ENCODE measurements around the gene HHLA2.
A peak's percentile ranks its signal among the peaks of the same experiment; 100 is the strongest.

The HHLA2 gene

DNA sequence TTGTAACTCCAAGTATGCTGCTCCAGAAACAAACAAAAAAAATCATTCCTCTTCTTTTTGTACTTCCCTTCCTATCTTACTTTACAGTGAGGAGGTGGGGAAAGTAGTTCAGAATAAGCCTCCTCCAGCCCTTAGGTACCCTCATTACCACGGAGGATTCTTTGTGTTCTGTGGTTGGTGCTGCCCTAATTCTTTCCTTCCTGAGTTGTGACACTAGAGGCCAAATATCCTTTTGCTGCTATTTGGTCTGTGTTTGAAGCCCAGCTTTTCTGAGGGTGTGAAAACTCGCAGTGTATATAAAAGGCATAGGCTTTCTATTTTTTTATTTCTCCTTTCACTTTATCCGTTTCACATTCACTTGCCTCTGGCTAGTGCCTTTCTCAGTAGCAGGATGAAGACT, 98.2 kb downstream of the HHLA2 start:
- peak; percentile 49 for DNase-seq

DNA sequence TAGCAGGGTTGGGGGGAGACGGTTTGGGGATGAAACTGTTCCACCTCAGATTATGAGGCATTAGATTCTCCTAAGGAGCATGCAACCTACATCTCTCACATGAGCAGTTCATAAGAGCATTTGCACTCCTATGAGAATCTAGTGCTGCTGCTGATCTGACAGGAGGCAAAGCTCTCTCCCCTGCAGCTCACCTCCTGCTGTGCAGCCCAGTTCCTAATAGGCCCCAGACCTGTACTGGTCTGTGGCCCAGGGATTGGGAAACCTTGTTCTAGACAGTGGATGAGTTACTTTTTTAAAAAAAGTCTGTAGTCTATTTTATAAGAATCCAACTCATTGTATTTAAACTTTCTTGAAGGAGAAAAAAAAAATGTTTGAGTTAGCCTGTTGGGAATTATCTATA, 100.0 kb downstream of the HHLA2 start:
- DNase-seq = no peak

DNA sequence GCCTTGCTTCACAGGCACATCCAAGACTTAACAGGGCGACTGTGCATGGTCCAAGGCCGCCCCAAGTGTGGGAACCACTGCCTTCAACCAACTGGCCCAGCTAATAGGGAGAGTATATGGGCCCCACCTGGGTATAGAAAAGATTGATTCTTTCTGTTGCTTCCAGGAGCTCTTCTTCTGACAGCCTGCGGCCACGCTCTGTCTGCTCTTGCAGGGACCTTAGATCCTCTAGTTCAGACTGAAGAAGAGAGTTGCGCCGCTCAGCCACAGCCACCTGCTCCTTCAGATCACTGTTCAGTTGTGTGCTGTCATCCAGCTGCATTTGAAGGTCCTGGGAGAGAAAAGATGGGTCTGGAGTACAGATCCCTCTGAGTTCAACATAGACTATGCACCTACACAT, 102.2 kb downstream of the HHLA2 start:
- DNase-seq = no peak

GRCh38 chr3:108401836-108402235, 105.5 kb downstream of the HHLA2 start:
- no peak for DNase-seq

DNA sequence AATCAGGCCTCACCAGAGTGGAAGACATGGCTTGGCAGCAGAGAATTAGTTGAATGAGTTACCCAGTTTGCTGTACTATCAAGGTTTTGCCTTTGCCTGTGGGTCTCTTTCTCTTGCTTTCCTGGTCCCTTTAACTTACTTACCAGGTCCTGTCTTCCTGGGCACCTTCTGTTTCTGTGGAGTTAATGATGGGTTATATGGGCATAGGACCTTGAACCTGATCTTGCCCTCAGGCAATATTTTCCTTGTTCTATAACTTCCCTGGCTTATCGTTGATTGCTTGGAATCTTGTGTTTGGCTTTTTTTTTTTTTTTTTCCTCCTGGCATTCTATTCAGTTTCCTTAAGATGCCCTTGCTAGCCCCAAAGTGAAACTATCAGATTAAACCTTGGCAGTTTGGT, 106.8 kb downstream of the HHLA2 start:
- DNase-seq = no peak

GRCh38 chr3:108403686-108404345, 107.5 kb downstream of the HHLA2 start:
- DNase-seq = no peak

- DNase-seq = no peak
Observed at GRCh38 chr3:108404368-108404767, 108.0 kb downstream of the HHLA2 start.

DNA sequence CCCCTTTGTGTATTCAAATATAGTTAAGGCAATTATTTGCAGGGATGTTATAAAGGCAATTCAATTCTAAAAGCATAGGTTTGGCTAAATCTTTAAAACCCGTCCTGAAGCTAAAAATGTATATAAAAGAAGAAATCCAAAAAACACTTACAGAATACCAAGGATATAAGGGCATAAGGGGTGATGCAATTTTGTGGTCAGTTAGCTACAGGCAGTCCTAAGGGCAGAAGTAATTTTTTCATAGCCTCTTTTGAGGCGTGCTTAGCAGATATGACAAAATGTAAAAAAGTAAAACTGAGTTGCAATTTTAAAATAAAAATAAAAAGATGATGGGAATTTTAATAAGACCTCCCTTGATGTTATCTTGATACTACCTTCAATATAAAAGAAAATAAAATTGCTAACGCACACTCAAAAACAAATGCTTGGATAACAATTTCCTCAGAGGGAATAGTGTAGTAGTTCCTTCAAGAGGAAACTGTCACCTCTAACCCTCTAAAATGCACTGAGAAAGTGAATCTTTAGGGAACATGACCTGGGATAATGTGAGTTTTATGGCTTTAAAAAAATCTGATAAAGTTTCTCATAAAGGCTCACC, 109.8 kb downstream of the HHLA2 start:
- peak; percentile 79 for DNase-seq

DNA sequence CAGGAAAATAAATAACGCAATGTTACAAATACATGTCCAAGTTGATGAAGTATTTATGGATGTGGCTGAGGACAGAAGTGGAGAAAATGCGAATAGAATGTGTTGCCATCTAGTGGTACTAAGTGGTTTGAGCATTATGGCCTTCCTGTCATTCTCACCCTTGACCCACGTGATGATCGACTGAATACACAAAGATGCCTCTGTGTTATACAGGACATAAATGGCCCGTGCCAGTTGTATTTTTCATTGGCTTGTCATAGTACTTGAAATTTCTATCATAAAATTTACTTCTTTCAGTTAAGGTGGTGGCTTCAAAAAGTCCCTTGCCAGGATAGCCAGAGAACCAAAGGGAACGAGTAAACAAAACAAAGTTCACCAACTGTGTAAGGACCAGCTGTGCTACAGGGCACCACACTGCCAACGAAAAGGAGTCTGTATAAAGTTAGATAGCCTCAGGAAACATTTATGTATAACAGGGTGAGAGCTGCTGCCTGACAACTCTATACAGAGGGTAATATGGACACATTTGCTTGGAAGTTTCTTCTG, 110.4 kb downstream of the HHLA2 start:
- peak; percentile 74 for DNase-seq

DNA sequence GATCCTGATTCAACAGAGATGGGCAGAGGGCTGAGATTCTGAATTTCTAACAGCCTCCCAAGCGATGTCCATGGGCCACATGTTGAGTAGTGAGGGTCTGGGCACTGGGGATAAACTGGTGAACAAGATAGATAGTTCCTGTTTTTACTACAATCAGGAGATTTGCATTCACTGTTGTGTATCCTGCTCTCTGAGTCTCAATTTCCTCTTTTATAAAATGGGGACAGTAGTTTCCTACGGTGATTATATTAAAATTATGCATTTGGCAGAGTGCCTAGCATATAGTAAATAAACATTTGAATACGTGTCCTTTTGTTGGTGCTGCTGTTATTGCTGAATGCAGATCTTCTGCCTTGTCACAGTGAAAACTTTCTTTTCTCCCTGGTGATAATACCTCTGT, 111.5 kb downstream of the HHLA2 start:
- DNase-seq = peak; percentile 76

DNA sequence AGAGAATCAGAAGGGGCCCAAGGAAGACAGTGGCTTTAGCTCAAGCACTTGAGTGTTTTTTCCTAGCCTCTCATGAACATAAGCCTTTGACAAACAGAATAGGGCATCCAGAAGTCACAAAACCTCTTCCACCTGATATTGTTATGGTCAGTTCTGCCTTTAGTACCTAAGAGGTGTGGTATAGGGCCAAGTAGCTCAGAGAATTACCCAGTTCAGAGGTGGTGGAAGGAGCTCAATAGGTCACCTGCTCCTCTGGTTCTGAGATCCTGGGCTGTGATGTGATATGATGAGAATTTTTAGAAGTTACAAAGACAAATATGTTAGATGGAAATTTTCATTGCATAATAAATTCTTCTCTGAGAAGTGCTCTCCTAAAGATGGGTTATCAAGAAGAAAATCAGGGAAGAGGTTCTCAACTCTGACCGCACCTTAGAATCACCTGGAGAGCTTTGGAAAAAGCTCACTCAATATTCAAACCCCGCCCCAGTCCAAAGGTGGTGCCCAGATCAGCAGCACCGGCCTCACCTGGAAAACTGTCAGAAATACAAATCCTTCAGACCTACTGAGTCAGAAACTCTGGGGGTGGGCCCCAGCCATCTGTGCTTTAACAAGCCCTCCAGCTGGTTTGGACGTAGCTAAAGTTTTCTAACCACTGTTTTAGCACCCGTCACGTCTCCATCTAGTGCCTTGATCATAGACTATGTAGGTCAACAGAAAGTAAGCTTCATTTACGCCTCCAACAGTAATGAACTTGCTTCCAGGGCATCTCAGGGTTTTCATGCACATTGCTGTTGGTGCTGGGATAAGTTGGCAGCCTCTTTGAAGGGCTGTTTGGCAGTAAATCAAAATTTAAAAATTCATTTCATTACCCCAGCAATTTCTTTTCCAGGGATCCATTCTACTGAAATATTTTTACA, 112.8 kb downstream of the HHLA2 start:
- no peak for DNase-seq

DNA sequence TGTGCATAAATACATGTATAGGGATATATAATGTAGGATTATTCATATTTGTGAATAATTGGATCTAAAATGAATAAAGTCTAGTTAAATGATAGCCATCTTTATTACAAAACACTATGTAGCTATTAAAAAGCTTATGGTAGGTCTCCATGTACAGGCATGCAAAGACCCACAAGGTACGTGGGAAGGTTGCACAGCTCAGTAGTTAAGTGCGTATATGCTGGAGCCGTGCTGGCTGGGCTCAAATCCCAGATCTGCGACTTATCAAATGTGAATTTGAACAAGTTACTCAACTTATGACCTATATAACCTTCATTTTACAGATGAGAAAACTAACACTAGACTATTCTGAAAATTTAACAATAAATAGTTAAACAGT, 113.4 kb downstream of the HHLA2 start:
- no peak for DNase-seq

- peak; percentile 1 for DNase-seq
Observed at GRCh38 chr3:108410531-108410984, 114.2 kb downstream of the HHLA2 start.

DNA sequence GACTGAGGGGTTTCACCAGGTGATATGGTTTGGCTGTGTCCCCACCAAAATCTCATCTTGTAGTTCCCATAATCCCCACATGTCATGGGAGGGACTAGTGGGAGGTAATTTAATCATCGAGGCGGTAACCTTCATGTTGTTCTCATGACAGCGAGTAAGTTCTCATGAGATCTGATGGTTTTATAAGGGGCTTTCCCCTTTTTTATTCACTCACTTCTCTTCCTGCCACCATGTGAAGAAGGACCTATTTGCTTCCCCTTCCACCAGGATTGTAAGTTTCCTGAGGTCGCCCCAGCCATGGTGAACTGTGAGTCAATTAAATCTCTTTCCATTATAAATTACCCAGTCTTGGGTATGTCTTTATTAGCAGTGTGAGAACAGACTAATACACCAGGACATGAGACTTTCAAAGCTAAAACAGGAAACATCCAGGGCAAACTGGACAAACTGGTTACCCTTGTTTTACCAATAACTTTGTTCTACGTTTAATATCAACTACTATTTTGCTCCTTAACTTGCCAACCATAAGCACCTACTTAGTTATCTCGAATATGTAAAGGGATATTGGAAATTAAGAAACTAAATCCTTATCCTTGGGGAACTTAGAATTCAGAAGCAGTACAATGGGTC, 115.9 kb downstream of the HHLA2 start:
- no peak for DNase-seq

DNA sequence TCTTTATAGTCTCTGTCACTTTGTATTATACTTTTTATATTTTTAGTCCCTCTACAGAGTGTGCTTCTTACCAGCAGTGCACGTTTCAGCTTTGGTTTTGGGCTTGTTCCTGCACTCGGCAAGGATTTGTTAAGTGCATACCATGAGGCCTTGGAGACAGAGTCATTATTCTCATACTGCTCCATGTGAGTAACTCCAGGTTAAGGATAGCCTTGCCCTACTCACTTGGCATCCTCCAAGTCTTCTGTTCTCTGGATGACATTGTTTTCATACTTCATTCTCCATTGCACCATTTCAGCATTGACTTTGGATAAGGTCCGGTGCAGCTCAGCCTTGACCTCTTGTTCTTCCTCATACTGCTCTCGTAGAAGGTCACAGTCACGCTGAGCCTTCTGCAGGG, 117.7 kb downstream of the HHLA2 start:
- DNase-seq = no peak

DNA sequence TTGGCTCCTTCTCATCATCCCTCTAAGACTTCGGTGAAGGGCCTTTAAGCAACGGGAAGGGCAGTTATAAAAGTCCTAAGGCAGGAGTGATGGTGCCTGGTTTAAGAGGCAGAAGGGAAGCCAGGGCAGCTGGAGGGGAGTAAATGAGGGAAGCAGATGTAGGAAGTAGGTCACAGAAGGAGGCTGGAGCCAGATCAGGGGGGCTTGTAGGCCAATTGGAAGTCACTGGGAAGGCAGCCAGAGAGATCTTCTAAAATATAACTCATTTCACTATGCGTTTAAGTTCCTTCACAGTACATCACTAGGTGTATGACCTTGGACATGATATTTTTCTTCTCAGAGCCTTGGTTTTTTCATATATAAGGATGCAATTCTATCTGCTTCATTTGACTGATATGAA, 119.3 kb downstream of the HHLA2 start:
- no peak for DNase-seq

DNA sequence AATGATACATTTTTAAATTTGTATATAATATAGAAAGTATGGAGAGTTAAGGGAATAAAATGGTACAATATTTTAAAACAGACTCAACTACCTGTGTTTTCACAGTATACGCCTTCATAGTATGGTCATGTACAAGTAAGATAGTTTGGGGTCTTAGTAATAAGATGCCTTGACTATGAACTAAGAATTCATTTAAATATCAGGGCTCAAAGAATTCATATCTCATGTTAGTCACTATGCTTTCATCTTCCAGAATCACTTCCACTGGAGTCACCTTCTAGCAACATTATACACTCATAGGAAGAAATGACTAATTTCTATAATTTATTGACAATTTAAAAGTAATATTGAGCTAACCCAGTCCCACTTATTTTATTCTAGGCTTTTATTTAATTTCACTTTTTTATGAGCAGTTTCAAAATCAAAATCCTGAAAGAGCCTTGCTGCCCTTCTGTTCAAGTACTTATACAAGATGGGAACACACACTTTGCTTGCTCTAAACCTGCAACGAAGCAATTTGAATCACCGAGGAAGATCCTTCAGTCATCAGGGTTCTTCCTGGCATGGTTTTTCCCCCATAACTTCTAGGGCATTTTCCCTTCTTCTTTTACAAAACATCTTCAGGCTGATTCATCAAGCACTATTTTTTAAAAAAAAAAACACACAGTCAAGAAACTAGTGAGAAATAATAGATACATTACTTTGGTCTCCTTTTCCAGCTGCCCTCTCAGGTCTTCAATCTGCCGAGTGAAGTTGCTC, 119.9 kb downstream of the HHLA2 start:
- DNase-seq = no peak

DNA sequence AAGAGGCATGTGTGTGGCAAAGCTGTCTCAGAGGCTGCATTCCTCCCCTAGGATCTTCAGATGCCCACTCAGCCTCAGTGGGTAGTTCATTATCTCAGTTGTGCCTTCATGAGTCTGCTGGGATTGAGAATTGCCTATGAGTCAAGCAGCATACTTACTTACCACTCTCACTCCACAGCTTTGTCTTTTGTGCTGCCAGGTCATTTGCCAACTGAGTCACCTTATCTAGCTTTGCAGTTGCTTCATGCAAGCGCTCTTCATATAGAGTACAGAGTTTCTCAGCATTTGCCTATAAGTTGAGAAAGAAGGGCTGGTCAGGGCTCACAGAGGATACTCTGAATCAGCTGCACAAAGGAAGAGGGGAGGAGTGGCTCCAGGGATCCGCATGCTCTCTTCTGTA, 124.6 kb downstream of the HHLA2 start:
- DNase-seq = no peak

Data from MV-4-11 (cell line).